GM18951 (cell line): ENCODE measurements around the gene PLCXD3.

Experiments used
- POLR2A ChIP-seq: IDR thresholded peaks from 4 replicates; pipeline ENCODE4 v1.6.1; 2011; ENCODE audit warnings: mild to moderate bottlenecking; ENCODE audit not compliant: insufficient read length, insufficient read depth; ENCODE audit errors: extremely low read depth
- in situ Hi-C: fragments of 300-500 bp; cut with MboI; formaldehyde crosslinking; loops from one replicate; pipeline ENCODE4 v1.12.0; 2022; ENCODE audit warnings: low sequenced_read_pairs, mixed read lengths, inconsistent platforms; ENCODE audit not compliant: unreplicated experiment

PLCXD3 gene

GRCh38 chr5:41510176-41510831 lies at the start of gene PLCXD3:
Gene PLCXD3 (minus strand): TSS chr5:41510601. CDS start chr5:41510526, 75 bp downstream.
- no peak for TF ChIP-seq POLR2A
- in situ Hi-C loops, result no loop called here

GRCh38 chr5:41559184-41559583 lies 48.8 kb upstream of the PLCXD3 start:
- TF ChIP-seq POLR2A, result no peak
- in situ Hi-C loops, result no loop called here

- TF ChIP-seq POLR2A, result no peak
- in situ Hi-C loops, result no loop called here
These were observed 47.9 kb upstream of the PLCXD3 start for GRCh38 chr5:41558295-41558694.

GRCh38 chr5:41547991-41548390 lies 37.6 kb upstream of the PLCXD3 start:
- in situ Hi-C loops, result no loop called here
- TF ChIP-seq POLR2A, result no peak

- no peak for TF ChIP-seq POLR2A
- in situ Hi-C loops, result no loop called here
These were observed 31.8 kb upstream of the PLCXD3 start for GRCh38 chr5:41542183-41542582.

- no peak for TF ChIP-seq POLR2A
- in situ Hi-C loops, result no loop called here
These were observed 29.1 kb upstream of the PLCXD3 start for GRCh38 chr5:41539454-41539853.

GRCh38 chr5:41537581-41537980 lies 27.2 kb upstream of the PLCXD3 start:
- no peak for TF ChIP-seq POLR2A
- in situ Hi-C loops, result no loop called here

GRCh38 chr5:41532485-41532884 lies 22.1 kb upstream of the PLCXD3 start:
- in situ Hi-C loops, result no loop called here
- no peak for TF ChIP-seq POLR2A

- in situ Hi-C loops, result no loop called here
- TF ChIP-seq POLR2A, result no peak
These were observed 16.9 kb upstream of the PLCXD3 start for GRCh38 chr5:41527201-41527779.

- no peak for TF ChIP-seq POLR2A
- in situ Hi-C loops, result no loop called here
These were observed 16.3 kb upstream of the PLCXD3 start for GRCh38 chr5:41526699-41527098.

- no peak for TF ChIP-seq POLR2A
- in situ Hi-C loops, result no loop called here
These were observed 13.8 kb upstream of the PLCXD3 start for GRCh38 chr5:41524174-41524573.

GRCh38 chr5:41522193-41522786 lies 11.9 kb upstream of the PLCXD3 start:
- no peak for TF ChIP-seq POLR2A
- in situ Hi-C loops, result no loop called here

GRCh38 chr5:41519801-41520200 lies 9.4 kb upstream of the PLCXD3 start:
- TF ChIP-seq POLR2A, result no peak

GRCh38 chr5:41517909-41518308 lies 7.5 kb upstream of the PLCXD3 start:
- in situ Hi-C loops, result no loop called here
- TF ChIP-seq POLR2A, result no peak

More at GRCh38 chr5:41519801-41520200, 9.4 kb upstream of the PLCXD3 start:
- in situ Hi-C loops, result no loop called here
